ENCODE measurements around the gene NRARP. TPM values are rescaled to one million over a fixed set of nuclear protein-coding genes. Genes with fewer than 3 reads are reported as not detected.

Gene NRARP
- total RNA-seq, 1 donor from 2014 or later = 0.55 TPM

DNA sequence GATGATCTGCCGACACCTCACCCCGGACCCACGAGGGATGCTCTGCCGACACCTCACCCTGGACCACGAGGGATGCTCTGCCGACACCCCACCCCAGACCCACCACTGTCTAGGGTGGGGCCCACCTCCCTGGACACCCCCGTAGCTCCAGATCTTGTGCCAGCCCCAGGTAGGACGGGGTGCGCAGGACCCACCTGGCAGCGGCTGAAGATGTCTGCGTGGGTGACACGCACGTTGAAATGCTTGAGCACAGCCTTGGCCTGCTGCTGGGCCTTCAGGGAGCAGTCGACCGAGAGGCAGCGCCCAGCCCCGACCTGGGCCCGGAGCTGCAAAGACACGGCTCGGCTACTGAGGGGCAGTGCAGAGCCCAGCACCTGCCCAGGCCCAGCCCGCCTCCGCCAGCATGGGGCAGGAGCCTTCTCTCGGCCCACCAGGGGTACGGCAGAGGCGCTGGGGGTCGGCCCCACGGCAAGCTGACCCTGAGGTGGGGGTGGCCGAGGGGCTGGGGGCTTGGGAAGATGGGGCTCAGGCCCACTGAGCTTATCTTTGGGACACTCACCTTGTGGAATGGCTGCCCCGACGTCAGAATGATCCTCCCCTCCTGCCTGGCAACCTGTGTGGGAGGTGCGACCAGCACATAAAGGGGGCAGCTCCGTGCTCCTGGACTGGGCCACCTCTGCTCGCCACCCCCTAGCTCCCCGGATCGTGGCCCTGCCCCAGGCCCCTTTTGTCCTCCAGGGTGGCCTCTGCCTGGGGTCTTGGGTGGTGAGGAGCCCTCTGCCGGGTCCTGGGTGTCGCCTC is 21.7 kb upstream of the NRARP start:
- no peak for DNase-seq (ENCODE audit: low read depth)

DNA sequence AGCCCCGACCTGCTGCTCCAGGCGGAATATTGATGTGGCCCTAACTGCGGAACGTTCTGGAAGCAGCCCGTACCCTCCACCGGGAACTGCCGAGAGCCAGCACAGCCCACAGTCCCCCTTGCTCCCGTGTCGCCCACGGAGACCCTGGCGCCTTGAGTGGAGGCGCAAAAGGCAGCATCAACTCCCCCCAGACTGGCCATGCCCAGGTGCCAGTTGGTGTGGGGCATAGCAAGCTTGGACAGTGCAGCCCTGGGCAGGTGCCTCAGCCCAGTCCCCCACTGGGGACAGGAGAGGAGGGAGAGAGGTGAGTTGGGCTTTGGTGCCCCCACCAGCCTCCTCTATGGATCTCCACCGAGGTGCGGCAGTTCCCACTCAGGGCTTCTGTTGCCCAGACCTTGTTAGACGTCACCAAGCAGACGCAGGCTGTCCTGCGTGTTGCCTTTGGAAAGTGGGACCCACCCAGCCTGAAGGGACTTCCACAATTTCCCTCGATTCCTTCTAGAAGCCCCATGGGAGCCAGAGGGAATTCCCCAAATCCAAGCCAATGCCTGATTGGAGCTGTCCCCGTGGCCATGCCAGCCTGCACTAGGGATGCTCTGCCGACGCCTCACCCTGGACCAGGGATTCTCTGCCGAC is 19.8 kb upstream of the NRARP start:
- DNase-seq (ENCODE audit: low read depth) = no peak

DNA sequence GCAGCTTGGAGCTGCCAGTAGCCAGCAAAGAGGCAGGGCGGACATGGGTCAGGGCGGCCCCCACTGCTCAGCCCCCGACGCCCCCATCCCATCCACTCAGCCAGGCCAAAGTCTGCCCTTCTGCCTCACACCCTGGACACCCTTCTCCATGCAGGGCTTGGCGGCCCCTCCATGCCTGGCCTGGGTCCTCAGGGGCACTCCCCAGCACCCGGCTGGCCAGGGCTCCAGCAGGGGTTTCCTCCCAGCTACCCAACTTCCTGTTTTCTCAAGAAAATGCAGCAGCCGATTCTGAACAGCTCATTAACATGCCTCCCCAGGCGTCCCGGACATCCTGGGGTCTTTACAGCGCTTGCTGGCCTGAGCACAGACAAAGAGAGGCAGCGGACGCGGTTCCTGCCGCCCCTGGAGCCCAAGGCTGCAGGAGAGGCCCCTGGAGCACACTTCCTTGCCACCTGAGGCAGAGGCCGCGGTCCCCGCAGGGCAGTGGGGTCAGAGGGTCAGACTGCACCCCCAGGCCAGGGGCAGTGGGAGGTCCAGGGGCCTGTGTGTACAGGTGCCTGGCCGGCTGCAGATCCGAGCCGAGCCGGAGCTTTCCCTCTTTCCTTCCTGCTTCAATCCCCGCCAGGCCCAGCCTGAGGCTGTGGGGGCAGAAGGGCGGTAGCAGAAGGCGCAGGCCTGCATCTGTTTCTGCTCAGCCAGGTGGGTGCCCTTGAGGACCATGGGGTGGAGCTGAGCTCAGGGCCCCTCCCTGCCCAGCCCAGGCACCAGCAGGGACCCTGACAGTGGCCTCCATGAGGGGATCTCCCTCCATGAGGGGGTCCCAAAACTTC is 18.7 kb upstream of the NRARP start:
- no peak for DNase-seq (ENCODE audit: low read depth)

DNA sequence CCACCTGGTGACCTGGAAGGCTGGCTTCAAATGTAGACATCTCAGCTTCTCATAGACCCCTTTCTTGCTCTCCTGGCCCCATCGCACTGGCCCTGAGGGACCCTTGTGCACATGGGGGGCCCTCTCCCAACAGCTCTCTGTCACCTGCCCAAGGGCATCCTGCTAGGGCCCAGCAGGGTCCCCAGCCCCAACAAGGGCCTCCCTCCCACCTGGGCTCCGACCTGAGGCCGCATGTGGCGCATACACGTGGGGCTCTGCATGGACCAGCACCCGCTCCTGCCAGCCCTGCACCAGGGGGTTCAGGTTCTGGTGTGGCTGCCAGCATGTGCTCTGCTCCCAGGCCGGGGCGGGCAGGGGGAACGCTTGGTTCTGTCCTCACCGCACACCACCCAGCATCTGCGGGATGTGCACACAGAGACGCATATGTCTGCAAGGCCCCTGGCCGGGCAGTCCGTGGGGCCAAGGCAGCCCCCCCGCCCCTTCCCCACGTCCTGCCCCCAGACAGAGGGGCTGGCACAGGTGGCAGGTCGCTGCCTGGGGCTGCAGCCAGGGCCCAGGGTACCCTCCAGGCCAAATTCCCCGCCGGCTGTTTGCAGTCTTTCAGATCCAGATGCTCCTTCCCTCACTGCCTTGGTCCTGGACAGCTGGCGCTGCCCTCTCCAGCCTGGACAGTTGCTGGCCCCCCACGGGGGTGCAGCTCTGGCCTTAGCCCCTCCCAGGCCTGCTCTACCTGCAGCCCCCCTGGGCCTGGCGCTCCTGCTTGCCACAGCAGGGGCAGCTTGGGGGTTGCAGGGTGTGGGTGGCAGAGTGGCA is 17.9 kb upstream of the NRARP start:
- DNase-seq (ENCODE audit: low read depth) = no peak

DNA sequence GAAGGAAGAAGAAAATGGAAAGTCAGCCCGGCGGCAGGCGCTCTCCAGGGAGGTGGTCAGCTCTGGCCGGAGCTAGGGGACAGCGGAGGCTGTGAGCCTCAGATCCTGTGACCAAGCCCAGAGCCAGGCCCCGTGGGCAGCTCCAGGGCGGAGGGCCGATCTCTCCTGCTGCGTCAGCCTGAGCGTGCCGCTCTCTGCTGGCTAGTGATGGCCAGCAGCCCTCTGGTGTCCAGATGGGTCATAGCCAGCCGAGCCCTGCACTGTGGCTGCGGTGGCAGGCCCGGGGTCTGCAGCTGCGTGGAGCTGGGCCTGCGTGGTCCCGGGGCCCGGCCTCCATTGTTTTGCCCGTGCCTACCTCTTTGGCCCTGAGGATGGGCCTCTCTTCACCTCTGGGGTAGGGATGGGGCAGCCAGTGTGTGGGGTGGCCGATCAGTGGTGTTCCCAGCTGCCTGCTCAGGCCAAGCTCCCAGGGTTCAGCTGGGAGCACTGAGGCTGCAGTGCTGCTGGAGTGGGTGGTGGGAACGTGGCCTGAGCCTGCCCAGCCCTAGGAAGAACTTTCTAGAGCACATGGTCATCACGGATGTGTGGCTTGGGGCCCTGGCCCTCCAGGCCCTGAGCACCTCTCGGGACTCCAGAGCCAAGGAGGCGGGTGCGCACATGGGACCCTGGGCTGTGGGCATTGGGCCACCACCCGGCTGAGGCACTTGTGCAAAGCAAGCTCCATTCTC is 17.1 kb upstream of the NRARP start:
- no peak for DNase-seq (ENCODE audit: low read depth)

DNA sequence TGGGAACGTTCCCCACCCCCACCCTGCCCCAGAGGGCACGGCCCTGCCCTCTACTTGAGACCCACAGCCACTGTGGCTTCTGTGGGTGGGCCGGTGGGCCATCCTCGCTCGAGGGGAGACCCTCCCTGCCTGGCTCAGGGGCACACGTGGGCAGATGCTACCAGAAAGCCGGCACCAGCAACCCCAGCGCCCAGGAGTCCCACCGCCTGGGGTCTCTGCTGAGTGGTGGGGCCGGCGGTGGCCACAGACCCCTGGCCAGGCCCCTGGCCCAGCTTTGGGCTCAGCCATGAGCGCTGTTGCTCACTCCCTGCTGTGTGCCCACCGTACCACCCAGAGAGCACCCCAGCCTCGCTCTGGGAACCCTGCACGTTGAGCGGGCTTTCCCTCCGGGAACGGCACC is 16.5 kb upstream of the NRARP start:
- DNase-seq (ENCODE audit: low read depth) = no peak

DNA sequence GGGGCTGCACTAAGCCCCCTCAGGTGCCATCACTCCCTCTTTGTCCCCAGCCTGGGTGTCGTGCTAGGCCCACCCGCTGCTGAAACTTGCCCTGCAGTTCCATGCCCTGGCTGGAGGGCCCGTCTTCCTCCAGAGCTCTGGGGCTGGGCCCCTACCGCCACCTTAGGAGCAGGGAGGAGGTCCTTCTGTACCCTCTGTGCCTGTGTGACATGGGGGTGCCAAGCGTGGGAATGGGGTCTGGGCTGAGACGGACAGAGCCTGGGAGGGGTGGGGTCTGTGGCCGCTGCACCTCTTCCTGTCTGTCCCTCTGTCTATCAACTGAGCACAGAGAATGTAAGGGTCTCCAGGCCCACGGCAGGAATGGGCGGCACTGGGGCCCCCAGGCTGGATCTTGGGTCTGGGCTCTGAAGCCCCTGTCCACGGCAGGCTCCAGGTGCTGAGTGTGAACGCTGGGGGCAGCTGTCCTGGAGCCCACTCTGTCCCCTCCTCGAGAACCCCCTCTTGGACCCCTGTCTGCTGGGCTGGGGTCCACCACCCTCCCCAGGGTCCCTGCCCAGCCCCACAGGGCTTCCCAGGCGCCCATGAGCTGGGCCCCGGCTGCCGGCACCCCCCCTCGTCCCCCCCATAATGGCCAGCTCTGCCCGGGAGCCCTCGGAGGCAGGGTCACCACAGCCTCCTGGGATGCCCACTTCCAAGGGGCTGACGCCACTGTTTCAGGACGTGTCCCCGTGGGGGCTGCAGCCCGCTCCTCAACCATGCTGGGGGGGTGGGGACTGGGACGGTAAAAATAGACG is 15.8 kb upstream of the NRARP start:
- no peak for DNase-seq (ENCODE audit: low read depth)

DNA sequence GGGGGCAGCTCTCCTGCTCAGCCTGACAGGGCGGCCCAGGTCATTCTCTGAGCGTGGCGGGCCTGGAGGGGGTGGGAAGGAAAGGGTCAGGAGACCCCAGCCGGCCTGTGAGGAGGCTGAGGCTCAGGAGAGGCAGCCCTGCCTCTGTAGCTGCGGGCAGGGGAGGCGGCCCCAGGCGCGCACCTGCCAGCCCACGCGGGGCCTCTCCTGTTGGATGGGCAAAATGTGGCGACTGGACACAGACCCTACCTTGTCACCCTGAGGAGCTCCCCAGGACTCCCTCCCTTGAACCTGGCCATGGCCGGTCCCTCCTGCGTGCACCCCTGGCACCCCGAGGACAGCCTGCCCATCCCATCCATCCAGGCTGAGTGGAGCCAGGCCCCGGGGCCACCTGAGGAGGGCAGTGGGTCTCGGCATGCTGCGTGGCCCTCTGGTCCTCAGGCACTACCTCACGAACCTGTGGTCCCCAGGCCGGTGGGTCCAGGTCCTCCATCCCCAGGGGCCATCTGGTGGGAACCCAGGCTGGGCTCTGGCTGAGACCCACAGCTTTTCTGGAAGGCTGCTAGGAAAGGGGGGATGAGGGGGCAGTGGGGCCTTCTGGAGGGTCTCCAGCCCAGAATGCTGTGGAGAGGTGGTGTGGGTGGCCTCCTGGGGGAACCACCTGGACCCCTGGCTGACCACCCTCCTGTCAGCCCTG is 15.1 kb upstream of the NRARP start:
- DNase-seq (ENCODE audit: low read depth) = no peak

DNA sequence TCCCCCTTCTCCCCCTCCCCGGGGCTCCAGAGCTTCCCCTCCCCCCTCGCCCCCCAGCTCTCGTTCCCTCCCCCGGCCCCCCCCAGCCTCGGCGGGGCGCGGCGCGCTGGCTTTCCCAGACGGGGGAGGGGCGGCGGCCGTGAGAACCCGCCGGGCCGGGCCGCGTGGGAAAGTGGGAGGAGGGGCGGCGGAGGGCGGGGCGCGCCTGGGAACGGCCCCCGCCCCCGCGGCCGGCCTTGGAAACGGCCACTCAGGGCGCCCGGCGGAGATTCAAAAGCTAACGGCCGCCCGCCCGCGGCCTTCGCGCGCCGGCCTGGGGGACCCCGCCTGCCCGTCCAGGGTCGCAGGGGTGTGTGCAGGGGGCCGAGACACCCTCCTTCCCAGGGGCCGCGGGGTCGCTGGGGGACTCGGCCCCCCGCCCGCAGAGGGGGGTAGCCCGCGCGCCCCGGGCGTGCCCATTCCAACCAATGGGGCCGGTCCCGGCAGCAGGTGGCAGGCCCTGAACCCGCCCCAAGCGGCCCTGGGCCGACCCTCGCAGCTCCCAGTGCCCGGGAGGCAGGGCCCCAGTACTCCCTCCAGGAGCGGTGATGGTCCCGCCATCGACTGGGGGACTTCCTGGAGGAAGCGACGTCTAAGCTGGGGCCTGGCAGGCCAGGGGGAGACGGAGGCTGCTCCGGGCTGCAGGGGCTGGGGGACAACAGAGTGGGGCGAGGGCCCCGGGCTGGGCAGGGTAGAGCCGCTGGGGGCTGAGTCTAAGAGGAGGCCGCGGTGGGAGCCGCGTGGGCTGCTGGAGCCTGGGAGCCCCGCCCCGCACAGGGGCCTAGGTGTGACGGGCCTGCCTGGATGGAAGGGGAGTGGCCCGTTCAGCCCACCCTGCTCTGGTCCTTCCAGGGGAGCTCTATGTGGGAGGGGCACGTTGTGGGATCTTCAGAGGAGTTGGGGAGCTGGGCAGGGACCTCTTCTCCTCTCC is 14.2 kb upstream of the NRARP start:
- DNase-seq (ENCODE audit: low read depth) = no peak

DNA sequence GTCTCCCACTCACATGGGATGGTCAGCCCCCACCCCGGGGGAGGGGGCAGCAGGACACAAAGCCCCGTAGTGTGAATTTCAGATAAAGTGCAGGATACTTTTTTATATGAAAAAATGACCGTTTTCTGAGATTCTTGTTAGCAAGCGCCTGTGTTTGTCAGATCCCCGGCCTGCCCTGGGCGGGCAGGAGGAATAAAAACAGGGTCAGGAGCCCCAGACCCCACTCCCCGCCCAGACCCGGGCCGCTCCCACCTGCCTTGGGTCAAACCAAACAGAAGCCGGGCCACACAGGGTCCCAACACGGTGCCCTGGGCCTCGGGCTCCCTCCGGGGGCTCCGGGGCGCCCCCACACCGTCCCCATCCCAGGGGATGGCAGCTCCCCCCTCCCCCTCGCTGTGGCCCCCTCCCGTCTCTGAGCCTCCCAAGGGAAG is 13.5 kb upstream of the NRARP start:
- DNase-seq (ENCODE audit: low read depth) = no peak

DNA sequence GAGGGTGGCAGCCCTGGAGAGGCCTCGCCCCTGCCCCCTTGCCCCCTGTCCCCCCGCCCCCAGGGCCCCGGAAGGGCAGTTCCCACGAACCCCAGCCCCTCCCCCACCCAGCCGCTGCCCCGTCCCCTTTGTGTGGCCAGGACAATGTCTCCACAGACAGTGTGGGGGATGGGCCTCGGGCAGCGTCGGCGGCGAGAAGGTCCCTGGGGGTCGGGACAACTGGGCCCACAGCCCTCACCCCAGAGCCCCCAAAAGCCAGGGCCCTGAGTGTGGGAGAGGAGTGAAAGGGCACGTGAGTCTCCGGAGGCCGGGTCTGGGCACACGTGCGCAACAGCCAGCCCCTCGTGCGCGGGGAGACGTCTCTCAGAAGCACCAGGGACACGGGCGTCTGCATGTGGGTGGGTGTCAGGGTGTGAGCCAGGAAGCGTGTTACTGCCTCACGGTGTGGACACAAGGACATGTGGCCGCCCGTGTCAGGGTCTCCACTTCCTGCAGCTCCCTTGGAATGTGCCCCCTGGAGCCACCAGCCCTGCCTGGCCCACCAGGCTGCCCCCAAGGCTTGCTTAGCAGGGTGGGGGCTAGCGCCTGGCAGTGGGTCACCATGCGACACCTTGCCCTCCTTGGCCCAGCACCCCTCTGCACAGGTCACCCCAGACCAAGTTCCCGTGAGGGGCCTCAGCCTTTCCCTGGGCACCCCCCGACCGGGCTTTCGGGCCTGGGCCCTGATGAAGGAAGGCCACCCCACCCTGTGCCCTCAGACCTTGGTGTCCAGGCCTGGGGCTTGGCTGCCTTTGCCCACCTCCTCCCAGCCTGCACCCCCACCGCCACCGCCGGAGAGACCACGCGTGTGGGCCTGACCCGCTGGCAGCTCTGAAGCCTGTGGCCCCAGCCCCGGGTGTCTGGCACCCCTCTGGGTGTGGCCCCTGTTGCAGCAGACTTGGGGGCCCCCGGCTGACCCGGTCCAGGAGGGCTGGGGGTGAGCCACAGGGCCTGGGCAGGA is 12.8 kb upstream of the NRARP start:
- no peak for DNase-seq (ENCODE audit: low read depth)

DNA sequence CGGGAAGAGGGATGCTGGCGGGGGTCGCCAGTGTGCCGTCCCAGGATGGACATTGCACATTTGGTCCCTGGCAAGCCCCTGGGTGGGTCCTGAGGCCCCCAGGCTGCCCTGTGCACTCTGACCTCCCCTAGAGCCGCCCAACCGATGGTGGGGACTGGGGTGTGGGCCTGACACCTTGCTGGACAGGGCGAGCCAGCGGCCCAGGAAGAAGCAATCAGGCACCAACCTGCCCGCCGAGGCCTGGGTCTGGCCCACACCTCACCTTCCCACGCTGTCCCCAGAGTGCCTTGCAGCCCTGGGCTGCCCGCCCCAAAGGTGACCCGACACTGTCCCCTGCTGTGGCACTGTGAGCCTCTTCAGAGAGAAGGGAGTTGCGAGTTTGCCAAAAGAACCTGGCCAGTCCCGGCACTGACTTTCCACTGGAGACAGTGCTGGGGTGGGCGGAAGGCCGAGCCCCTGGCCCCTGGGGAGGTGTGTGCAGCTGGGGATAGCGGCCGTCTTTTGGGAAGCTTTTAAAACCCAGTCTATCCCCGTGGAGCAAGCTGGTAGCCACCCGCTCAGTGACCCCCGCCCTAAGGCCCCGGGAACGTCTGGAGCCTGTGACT is 12.0 kb upstream of the NRARP start:
- DNase-seq (ENCODE audit: low read depth) = no peak

DNA sequence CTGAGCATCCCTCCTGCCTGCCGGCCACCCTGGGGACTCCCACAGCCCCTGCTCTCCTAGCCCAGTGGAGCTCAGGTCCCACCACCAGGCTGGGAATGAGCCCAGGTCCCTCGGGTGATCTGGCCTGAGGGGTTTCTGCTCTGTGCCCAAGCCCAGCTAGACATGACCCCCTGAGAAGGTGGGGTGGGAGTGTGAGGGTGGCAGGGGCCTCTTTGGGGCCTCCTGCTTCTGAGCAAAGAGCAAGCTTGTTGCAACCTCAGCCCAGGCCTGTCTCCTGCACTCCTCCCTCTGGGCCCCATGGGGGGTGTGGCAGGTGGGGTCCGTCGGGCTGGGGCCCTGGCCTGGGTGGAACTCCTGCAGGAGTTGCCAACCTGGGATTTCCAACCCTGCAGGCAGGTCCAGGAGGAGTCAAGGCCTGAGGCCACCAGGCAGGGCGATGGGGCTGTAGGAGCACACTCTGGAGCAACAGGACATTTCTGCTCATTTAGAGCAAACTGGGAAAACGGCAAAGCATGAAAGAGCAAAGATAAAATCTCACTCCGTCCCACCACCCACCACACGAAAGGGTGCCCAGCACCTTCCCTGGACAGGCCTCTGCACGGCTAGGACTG is 11.4 kb upstream of the NRARP start:
- no peak for DNase-seq (ENCODE audit: low read depth)

DNA sequence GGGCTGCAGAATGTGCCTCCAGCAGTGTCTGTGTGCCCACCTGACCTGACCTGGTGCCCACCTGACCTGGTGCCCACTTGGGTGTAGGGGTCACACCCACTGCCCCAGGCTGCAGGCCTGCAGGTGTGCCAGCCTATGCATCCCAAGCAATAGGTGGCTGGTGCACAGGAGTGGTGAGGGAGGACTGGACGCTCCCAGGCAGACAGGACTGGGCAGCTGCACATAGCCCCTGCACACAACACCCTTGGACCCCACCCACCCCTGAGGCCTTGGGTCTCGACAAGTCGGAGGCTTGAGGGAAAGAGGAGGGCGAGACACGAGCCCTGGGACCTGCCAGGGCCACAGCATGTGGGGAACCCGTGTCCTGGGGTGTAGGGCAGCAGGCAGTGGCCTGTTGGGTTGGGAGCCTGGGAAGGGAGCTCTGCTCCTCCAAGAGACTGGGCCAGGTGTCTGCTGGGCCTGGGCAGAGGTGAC is 10.8 kb upstream of the NRARP start:
- no peak for DNase-seq (ENCODE audit: low read depth)

DNA sequence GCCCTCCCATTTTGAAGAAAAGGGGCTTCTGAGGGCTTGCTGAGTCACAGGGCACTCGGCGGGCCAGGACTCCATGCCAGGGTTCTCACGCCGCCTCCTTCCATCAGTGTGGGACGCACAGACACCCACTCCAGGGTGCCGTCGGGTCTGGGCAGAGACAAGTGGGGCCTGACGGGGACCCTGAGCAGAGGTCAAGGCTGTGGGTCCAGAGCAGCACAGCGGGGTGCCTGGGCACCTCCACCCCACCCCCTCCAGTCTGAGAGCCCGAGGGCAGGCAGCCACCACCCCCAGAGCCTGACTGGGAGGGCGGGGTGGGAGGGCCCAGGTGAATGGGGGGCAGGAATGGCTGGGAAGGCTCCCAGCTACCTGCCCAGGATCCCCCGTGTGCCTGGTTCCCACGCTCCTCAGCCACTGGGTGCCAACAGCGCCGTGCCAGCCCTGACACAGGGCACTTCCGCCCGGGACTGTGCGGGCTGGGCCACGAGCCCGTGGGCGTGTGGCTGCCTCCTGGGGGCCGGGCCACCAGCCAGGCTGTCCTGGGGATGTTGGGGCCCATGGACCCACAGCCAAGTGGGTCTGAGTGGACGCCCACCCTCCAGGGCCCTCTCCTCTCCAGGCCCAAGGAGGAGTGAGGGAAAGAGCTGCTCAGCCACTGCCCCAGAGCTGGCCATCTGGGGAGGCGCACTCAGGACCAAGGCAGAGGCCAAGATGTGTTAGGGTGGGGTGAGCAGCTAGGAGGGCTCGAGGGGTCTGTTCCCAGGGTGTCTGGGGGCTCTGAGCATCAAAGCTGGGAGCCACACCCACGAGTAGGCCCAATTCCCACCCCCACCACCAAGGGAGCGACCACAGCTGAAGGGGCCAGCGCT is 10.1 kb upstream of the NRARP start:
- no peak for DNase-seq (ENCODE audit: low read depth)
